B cell (primary cell): Measurements from ENCODE around the gene BIRC7.

Experiments
- CTCF ChIP-seq: fragments of 200-600 bp; IDR thresholded peaks from one replicate; pipeline ENCODE4 v1.8.0; 2022; ENCODE audit warnings: antibody characterized with exemption, mild to moderate bottlenecking
- EZH2 ChIP-seq: IDR thresholded peaks from 2 replicates; pipeline ENCODE4 v1.6.1; 2012; ENCODE audit warnings: borderline replicate concordance, low read depth, mild to moderate bottlenecking, moderate library complexity, low read length; ENCODE audit not compliant: insufficient read depth, poor library complexity, severe bottlenecking

DNA sequence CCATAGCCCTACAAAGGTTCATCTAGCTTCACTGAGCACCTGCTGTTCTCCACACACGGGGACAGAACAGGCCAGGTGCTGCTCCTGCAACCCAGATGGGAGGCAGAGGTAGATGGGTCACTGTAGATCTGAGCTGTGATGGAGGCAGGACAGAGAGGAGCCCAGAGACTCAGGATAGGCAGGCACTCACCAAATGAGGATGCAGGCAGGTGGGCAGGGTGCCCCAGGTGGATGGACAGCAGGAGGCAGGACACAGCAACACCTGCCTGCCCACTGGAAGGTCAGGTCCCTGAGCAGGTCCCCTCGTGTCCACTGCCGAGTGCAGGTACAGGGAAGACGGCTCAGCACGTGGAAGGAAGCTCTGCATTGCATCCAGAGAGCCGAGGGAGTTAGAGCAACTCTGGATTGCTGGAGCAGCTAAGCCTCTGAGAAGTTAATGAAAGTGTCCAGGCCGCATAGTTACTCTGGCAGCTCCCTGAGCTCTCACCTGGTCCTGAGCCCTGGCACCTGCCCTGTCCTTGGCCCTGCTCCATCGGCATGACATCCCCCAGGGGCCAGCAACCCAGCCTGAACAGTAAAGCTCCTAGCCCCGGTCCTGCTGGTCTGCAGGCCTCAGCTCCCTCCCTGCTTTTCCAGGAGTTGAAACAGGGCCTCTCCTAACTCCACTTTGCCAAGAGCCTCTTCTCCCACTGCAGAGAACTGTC, 14.9 kb upstream of the BIRC7 start:
- no peak for TF ChIP-seq EZH2
- no peak for TF ChIP-seq CTCF
